IMR-90 (cell line): ENCODE measurements around the gene DAGLA. TPM values are rescaled to one million over a fixed set of nuclear protein-coding genes. Genes with fewer than 3 reads are reported as not detected.

ENCODE experiments used
- ATAC-seq: fragments of 200-7000 bp; cut with Tn5 transposase; 2 replicates; pipeline ENCODE4 v1.9.1; 2020; ENCODE audit warnings: low read depth, mild to moderate bottlenecking, moderate library complexity
- BruUV-seq: library from RNA; stranded (reverse); fragments of 400-500 nt; replicated peaks from 2 replicates; lab custom pipeline; 2021; lab: Mats Ljungman, UMichigan
- CTCF ChIA-PET: fragments of 300-600 bp; formaldehyde crosslinking; extraction: SDS; loops from one replicate; lab custom pipeline; 2021; ENCODE audit warnings: antibody characterized with exemption; lab: Yijun Ruan, JAX
- POLR2A ChIA-PET: fragments of 300-600 bp; sonication (Branson Sonifier 250); formaldehyde crosslinking; loops from one replicate; lab custom pipeline; 2022; ENCODE audit warnings: antibody characterized with exemption; ENCODE audit not compliant: unreplicated experiment; lab: Charles Lee
- DNase-seq: peaks from one replicate; pipeline ENCODE4 v3.0.0; 2013
- H2AFZ ChIP-seq: replicated peaks from 2 replicates; pipeline ENCODE3; 2013; ENCODE audit warnings: low read length, mild to moderate bottlenecking; ENCODE audit not compliant: poor library complexity
- H2AK5ac ChIP-seq: 2 replicates; pipeline ENCODE4 v1.6.1; 2013; ENCODE audit warnings: low read depth, low read length, inconsistent platforms
- H2AK9ac ChIP-seq: replicated peaks from 2 replicates; pipeline ENCODE3; 2013; ENCODE audit warnings: mild to moderate bottlenecking, low read depth, low read length, moderate library complexity; ENCODE audit not compliant: poor library complexity
- H2BK120ac ChIP-seq: 2 replicates; pipeline ENCODE4 v1.6.1; 2013; ENCODE audit warnings: low read depth, low read length, inconsistent platforms
- H2BK15ac ChIP-seq: 3 replicates; pipeline ENCODE4 v1.6.1; 2013; ENCODE audit warnings: low read depth, low read length, inconsistent platforms
- H2BK20ac ChIP-seq: 2 replicates; pipeline ENCODE4 v1.6.1; 2013; ENCODE audit warnings: low read depth, mild to moderate bottlenecking, inconsistent platforms, low read length, moderate library complexity
- H2BK5ac ChIP-seq: 2 replicates; pipeline ENCODE4 v1.6.1; 2013; ENCODE audit warnings: mild to moderate bottlenecking, low read depth, low read length, inconsistent platforms; ENCODE audit not compliant: poor library complexity, severe bottlenecking
- H3K14ac ChIP-seq: replicated peaks from 2 replicates; pipeline ENCODE4 v1.6.1; 2013; ENCODE audit warnings: low read depth, low read length, inconsistent platforms
- H3K18ac ChIP-seq: 2 replicates; pipeline ENCODE4 v1.6.1; 2013; ENCODE audit warnings: low read depth, low read length, control low read depth
- H3K23ac ChIP-seq: 2 replicates; pipeline ENCODE4 v1.6.1; 2013; ENCODE audit warnings: low read depth, low read length, inconsistent platforms
- H3K27ac ChIP-seq: 2 replicates; pipeline ENCODE4 v1.5.1; 2013; ENCODE audit warnings: mild to moderate bottlenecking, control low read depth, low read length; ENCODE audit not compliant: insufficient read depth
- H3K27me3 ChIP-seq: 2 replicates; pipeline ENCODE4 v1.6.1; 2013; ENCODE audit warnings: low read length; ENCODE audit not compliant: control insufficient read depth, insufficient read depth
- H3K36me3 ChIP-seq: 2 replicates; pipeline ENCODE4 v1.6.1; 2013; ENCODE audit warnings: low read length, mixed read lengths; ENCODE audit not compliant: control insufficient read depth, insufficient read depth
- H3K4ac ChIP-seq: 2 replicates; pipeline ENCODE4 v1.6.1; 2013; ENCODE audit warnings: low read depth, low read length, inconsistent platforms
- H3K4me1 ChIP-seq: 2 replicates; pipeline ENCODE4 v1.6.1; 2013; ENCODE audit warnings: low read length, mixed read lengths; ENCODE audit not compliant: control insufficient read depth, insufficient read depth
- H3K4me2 ChIP-seq: 2 replicates; pipeline ENCODE4 v1.6.1; 2013; ENCODE audit warnings: low read depth, mild to moderate bottlenecking, control low read depth, low read length, moderate library complexity
- H3K4me3 ChIP-seq: 2 replicates; pipeline ENCODE4 v1.5.1; 2013; ENCODE audit warnings: low read depth, mild to moderate bottlenecking, control low read depth, low read length, moderate library complexity; ENCODE audit not compliant: insufficient read depth
- H3K56ac ChIP-seq: 2 replicates; pipeline ENCODE4 v1.6.1; 2013; ENCODE audit warnings: low read length, inconsistent platforms; ENCODE audit not compliant: insufficient read depth; ENCODE audit errors: extremely low read depth
- H3K79me1 ChIP-seq, 2 experiments: 2 replicates each; pipeline ENCODE4 v1.6.1; 2013; ENCODE audit warnings: low read length in 2 of 2, inconsistent platforms in 1 of 2, low read depth in 1 of 2
- H3K9ac ChIP-seq: 2 replicates; pipeline ENCODE4 v1.6.1; 2013; ENCODE audit warnings: low read depth, low read length, control low read depth
- H3K9me1 ChIP-seq: 2 replicates; pipeline ENCODE4 v1.6.1; 2013; ENCODE audit warnings: low read length, inconsistent platforms; ENCODE audit not compliant: insufficient read depth
- H3K9me3 ChIP-seq: 2 replicates; pipeline ENCODE4 v1.6.1; 2013; ENCODE audit warnings: low read length; ENCODE audit not compliant: control insufficient read depth, insufficient read depth
- H4K20me1 ChIP-seq: 2 replicates; pipeline ENCODE4 v1.6.1; 2013; ENCODE audit warnings: low read length, inconsistent platforms; ENCODE audit not compliant: insufficient read depth
- H4K5ac ChIP-seq: 2 replicates; pipeline ENCODE4 v1.6.1; 2013; ENCODE audit warnings: mild to moderate bottlenecking, low read depth, low read length, control low read depth
- H4K8ac ChIP-seq, 2 experiments: 2 replicates each; pipeline ENCODE4 v1.6.1; 2013; ENCODE audit warnings: low read depth in 2 of 2, low read length in 2 of 2, control low read depth in 1 of 2, inconsistent platforms in 1 of 2
- H4K91ac ChIP-seq: 2 replicates; pipeline ENCODE4 v1.6.1; 2013; ENCODE audit warnings: low read depth, low read length, inconsistent platforms; ENCODE audit not compliant: insufficient read depth
- BHLHE40 ChIP-seq: fragments of 150-350 bp; IDR thresholded peaks from 2 replicates; pipeline ENCODE4 v1.6.1; 2016; ENCODE audit warnings: mild to moderate bottlenecking, low read depth, low read length
- CEBPB ChIP-seq: IDR thresholded peaks from 2 replicates; pipeline ENCODE4 v1.6.1; 2012; ENCODE audit warnings: low read depth, low read length, improper control_type of control experiment
- MAFK ChIP-seq: IDR thresholded peaks from 2 replicates; pipeline ENCODE4 v1.6.1; 2012; ENCODE audit warnings: low read depth, low read length, improper control_type of control experiment
- NFE2L2 ChIP-seq: fragments of 150-350 bp; IDR thresholded peaks from 2 replicates; pipeline ENCODE4 v1.6.1; 2016; ENCODE audit warnings: low read depth, mild to moderate bottlenecking, low read length
- POLR2A ChIP-seq: IDR thresholded peaks from 2 replicates; pipeline ENCODE4 v1.6.1; 2012; ENCODE audit warnings: mild to moderate bottlenecking, low read depth, low read length
- RCOR1 ChIP-seq: IDR thresholded peaks from 2 replicates; pipeline ENCODE4 v1.6.1; 2012; ENCODE audit warnings: mild to moderate bottlenecking, low read length, improper control_type of control experiment; ENCODE audit not compliant: insufficient replicate concordance
- WGBS, 2 experiments: methylation state at CpG; one replicate each; pipeline versions ENCODE4 v1.1.5 to v1.1.7; 2013; ENCODE audit warnings: missing lambda C conversion rate in 2 of 2; ENCODE audit not compliant: insufficient read length in 1 of 2; ENCODE audit errors: extremely low coverage in 2 of 2; 5-methylcytosine and 5-hydroxymethylcytosine counted together
- dilution Hi-C: fragments of 300-500 bp; cut with HindIII; formaldehyde crosslinking; loops from one replicate; pipeline ENCODE4 v1.14.3; 2018; ENCODE audit warnings: low sequenced_read_pairs; ENCODE audit not compliant: unreplicated experiment
- in situ Hi-C: fragments of 300-500 bp; cut with MboI; formaldehyde crosslinking; loops from 3 replicates; pipeline ENCODE4 v1.14.3; 2019; ENCODE audit warnings: low sequenced_read_pairs, inconsistent platforms, mixed read lengths
- intact Hi-C: fragments of 100-400 bp; cut with micrococcal nuclease; formaldehyde crosslinking; loops from 2 replicates; pipeline ENCODE4 v1.10.0; 2022
- polyA plus RNA-seq, 3 experiments: library from polyadenylated mRNA; depleted of rRNA; stranded (reverse); fragments of >200 nt; gene quantifications; 2 replicates each; pipeline ENCODE4 v1.2.3, GENCODE V29; 2012; ENCODE audit warnings: low replicate concordance in 1 of 3
- total RNA-seq: library from RNA; depleted of rRNA; stranded (reverse); fragments of >200 nt; gene quantifications from 2 replicates; pipeline ENCODE4 v1.2.3, GENCODE V29; 2012
- TF ChIP-seq, protein P1 (sequence below): fragments of 150-350 bp; IDR thresholded peaks from 2 replicates; pipeline ENCODE4 v1.6.1; 2016; ENCODE audit warnings: low read depth, mild to moderate bottlenecking, low read length, moderate library complexity, borderline replicate concordance

Gene DAGLA
- total and polyA plus RNA-seq, 2 of the 4 experiments (the other 2 are of a cell fraction) = 0.90 to 3.8 TPM

GRCh38 chr11:61711498-61711897 lies 31.3 kb downstream of the DAGLA start:
- WGBS, 2 experiments = 69% methylated on average over 2 of the region's 6 CpGs; no CpG with 5 or more reads in 1 of the 2 experiments
- no peak overlapping the region for H2BK20ac ChIP-seq
- TF ChIP-seq RCOR1 (no peak), CEBPB (no peak), POLR2A (no peak), BHLHE40 (no peak), NFE2L2 (no peak), MAFK (no peak)
- TF ChIP-seq, protein P1, sequence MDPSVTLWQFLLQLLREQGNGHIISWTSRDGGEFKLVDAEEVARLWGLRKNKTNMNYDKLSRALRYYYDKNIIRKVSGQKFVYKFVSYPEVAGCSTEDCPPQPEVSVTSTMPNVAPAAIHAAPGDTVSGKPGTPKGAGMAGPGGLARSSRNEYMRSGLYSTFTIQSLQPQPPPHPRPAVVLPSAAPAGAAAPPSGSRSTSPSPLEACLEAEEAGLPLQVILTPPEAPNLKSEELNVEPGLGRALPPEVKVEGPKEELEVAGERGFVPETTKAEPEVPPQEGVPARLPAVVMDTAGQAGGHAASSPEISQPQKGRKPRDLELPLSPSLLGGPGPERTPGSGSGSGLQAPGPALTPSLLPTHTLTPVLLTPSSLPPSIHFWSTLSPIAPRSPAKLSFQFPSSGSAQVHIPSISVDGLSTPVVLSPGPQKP = no peak
- H3K9me3 ChIP-seq = no peaks in the 10 kb centered on the region
- H2BK5ac ChIP-seq = no peak overlapping the region
- no peak overlapping the region for H3K4me3 ChIP-seq
- no peak overlapping the region for H2BK15ac ChIP-seq
- intact Hi-C loops = no loop called here
- no peaks in the 10 kb centered on the region for H3K9me1 ChIP-seq
- H2AK9ac ChIP-seq = no peak overlapping the region
- no peak overlapping the region for H4K5ac ChIP-seq
- BruUV-seq = no TSS peak
- DNase-seq = no peak
- CTCF ChIA-PET = no interaction called here
- POLR2A ChIA-PET = no interaction called here
- H2BK120ac ChIP-seq = no peak overlapping the region
- H3K79me1 ChIP-seq = no peaks in the 10 kb centered on the region
- no peak overlapping the region for H2AFZ ChIP-seq
- no peaks in the 10 kb centered on the region for H3K36me3 ChIP-seq
- no peaks in the 10 kb centered on the region for H3K4me1 ChIP-seq
- no peak overlapping the region for H3K18ac ChIP-seq
- H3K14ac ChIP-seq = no peak overlapping the region
- no peak overlapping the region for H3K9ac ChIP-seq
- dilution Hi-C loops = no loop called here
- in situ Hi-C loops = no loop called here
- no peak overlapping the region for H3K56ac ChIP-seq
- H4K8ac ChIP-seq = no peak overlapping the region
- H3K27ac ChIP-seq = no peak overlapping the region
- peaks cover 27% of the 10 kb centered on the region; the same call in 1 of the 2 replicates for H3K27me3 ChIP-seq
- ATAC-seq = no peak
- no peak overlapping the region for H3K4ac ChIP-seq
- H3K23ac ChIP-seq = no peak overlapping the region
- no peak overlapping the region for H2AK5ac ChIP-seq
- no peaks in the 10 kb centered on the region for H4K20me1 ChIP-seq
- H4K91ac ChIP-seq = no peak overlapping the region
- H3K4me2 ChIP-seq = no peak overlapping the region
